Activated CD4-positive, alpha-beta memory T cell treated with anti-CD3 and anti-CD28 coated beads for 36 hours (primary cell): Measurements from ENCODE around the gene YJU2. TPM values are rescaled to one million over a fixed set of nuclear protein-coding genes. Genes with fewer than 3 reads are reported as not detected.

ENCODE experiments used
- CTCF ChIA-PET: fragments of 350-600 bp; sonication (Branson Sonifier 250); formaldehyde crosslinking; loops from one replicate; lab custom pipeline; 2021; ENCODE audit warnings: antibody characterized with exemption, inconsistent platforms; lab: Charles Lee
- POLR2A ChIA-PET: fragments of 350-600 bp; sonication (Branson Sonifier 250); formaldehyde crosslinking; loops from one replicate; lab custom pipeline; 2021; ENCODE audit warnings: antibody characterized with exemption; lab: Charles Lee
- DNase-seq: peaks from one replicate; pipeline ENCODE4 v3.0.0-alpha.2; 2020
- H3K27ac Mint-ChIP-seq: one replicate; pipeline ENCODE4 v1.8.0; 2021; ENCODE audit warnings: mixed read lengths
- H3K27me3 Mint-ChIP-seq: one replicate; pipeline ENCODE4 v1.8.0; 2021; ENCODE audit warnings: mixed read lengths
- H3K36me3 Mint-ChIP-seq: one replicate; pipeline ENCODE4 v1.8.0; 2021; ENCODE audit warnings: mixed read lengths
- H3K4me1 Mint-ChIP-seq: one replicate; pipeline ENCODE4 v1.8.0; 2021; ENCODE audit warnings: low read depth, mixed read lengths
- H3K4me3 Mint-ChIP-seq: one replicate; pipeline ENCODE4 v1.8.0; 2021; ENCODE audit warnings: mild to moderate bottlenecking, mixed read lengths
- H3K9me3 Mint-ChIP-seq: one replicate; pipeline ENCODE4 v1.8.0; 2021; ENCODE audit warnings: mixed read lengths
- intact Hi-C: fragments of 100-400 bp; cut with micrococcal nuclease; formaldehyde crosslinking; loops from one replicate; pipeline ENCODE4 v1.15.1; 2023
- total RNA-seq, 2 experiments: library from RNA; stranded (reverse); gene quantifications; one replicate each; pipeline ENCODE4 v1.2.3, GENCODE V29; 2021

The YJU2 gene
- total RNA-seq, 2 experiments from 2014 or later = 24.0 to 25.5 TPM

DNA sequence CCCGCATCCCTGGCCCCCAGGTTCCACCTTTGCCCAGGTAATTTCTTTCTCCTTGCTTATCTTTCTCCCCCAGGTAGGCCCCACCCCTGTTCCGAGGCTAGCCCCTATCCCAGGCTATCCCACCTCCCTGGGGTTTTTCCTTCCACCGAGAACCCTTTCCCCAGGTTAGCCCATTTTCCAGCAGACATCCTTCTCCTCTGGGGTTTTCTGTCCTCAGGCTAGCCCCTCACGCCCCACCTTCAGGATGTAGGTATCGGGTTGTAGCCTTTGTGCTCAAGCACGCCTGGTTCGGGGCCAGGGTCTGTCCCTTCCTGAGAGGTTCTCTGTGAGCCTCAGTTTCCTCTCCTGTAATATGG lies 58.4 kb downstream of the YJU2 start:
- ChIA-PET CTCF (no interaction called here), POLR2A (no interaction called here)
- Mint-ChIP-seq H3K27me3 (no peaks in the 10 kb centered on the region), H3K4me3 (peak overlapping the region; percentile 50), H3K4me1 (peaks cover 28% of the 10 kb centered on the region), H3K27ac (no peak overlapping the region), H3K36me3 (no peaks in the 10 kb centered on the region), H3K9me3 (no peaks in the 10 kb centered on the region)
- intact Hi-C loops = no loop called here
- no peak for DNase-seq

DNA sequence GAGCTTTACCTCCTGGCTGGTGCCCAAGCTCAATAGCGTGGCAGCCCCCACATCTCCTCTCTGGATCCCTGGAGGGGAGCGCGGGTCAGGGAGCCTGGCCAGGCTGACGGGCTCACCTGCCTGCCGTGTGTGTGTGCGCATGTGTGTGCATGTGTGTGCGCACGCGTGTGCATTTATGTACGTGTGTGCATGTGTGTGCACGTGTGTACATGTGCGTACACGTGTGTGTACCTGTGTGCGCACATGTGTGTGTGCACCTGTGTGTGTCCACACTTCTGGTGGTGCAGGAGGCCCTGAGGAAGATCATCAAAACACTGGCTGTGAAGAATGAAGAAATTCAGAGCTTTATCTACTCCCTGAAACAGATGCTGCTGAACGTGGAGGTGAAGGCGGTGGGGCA lies 58.8 kb downstream of the YJU2 start:
- Mint-ChIP-seq H3K9me3 (no peaks in the 10 kb centered on the region), H3K4me1 (peaks cover 28% of the 10 kb centered on the region), H3K4me3 (peak overlapping the region; percentile 50), H3K27me3 (no peaks in the 10 kb centered on the region), H3K36me3 (no peaks in the 10 kb centered on the region), H3K27ac (no peak overlapping the region)
- DNase-seq = no peak
- ChIA-PET POLR2A (no interaction called here), CTCF (no interaction called here)
- intact Hi-C loops = no loop called here

GRCh38 chr19:4310247-4311121 lies 63.6 kb downstream of the YJU2 start:
- Mint-ChIP-seq H3K4me1 (peaks cover under 1% of the 10 kb centered on the region), H3K27ac (no peak overlapping the region), H3K4me3 (no peak overlapping the region), H3K36me3 (no peaks in the 10 kb centered on the region), H3K9me3 (no peaks in the 10 kb centered on the region), H3K27me3 (no peaks in the 10 kb centered on the region)
- DNase-seq = peak; percentile 21
- intact Hi-C loops = no loop called here
- CTCF ChIA-PET = no interaction called here
- POLR2A ChIA-PET = no interaction called here

DNA sequence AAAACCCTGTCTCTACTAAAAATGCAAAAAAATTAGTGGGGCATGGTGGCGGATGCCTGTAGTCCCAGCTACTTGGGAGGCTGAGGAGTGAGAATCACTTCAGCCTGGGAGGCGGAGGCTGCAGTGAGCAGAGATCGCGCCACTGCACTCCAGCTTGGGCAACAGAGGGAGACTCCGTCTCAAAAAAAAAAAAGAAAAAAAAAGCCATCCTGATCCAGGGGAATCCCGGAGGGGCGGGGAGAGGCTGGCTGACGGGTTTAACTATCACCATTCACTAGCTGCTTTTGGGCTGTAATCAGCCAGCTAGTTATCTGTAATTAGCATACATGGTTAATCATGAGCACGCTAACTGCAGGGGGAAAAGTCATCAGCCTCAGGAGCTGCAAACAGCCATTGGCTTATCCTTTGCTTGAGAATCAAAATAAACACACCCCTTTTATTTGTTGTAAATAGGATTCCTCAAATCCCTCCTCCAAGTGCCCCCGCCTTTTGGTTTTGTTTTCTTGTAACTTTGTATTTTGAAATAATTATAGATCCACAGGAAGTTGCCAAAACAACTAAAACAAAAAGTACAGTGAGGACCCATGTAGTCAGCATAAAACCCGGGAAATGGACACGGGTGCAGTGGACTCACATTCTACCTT lies 67.1 kb downstream of the YJU2 start:
- Mint-ChIP-seq H3K27ac (no peak overlapping the region), H3K36me3 (no peaks in the 10 kb centered on the region), H3K4me3 (no peak overlapping the region), H3K27me3 (no peaks in the 10 kb centered on the region), H3K4me1 (no peaks in the 10 kb centered on the region), H3K9me3 (no peaks in the 10 kb centered on the region)
- ChIA-PET POLR2A (no interaction called here), CTCF (interaction anchor here (1.0 to 1.7 kb wide), 2 partner anchors 29 to 39 kb away, joined by 4 to 5 read pairs; partner anchors contain the start of gene MPND)
- no peak for DNase-seq
- intact Hi-C loops = no loop called here

DNA sequence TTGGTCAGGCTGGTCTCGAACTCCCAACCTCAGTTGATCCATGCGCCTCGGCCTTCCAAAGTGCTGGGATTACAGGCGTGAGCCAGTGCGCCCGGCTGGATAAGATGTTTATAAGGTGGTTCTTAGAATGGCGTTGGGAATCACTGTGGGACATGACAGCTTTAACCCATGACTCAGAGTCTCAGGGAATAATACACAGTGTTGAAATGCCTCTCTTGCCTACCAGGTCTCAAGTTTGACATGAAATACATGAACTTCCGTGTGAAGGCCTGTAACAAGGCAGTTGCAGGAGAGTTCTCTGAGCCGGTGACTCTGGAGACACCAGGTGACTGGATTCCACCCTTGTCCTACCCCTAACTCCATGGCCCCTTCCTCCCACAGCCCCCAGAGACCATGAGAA lies 70.1 kb downstream of the YJU2 start:
- intact Hi-C loops = no loop called here
- POLR2A ChIA-PET = no interaction called here
- no peaks in the 10 kb centered on the region for H3K4me1 Mint-ChIP-seq
- H3K27me3 Mint-ChIP-seq = no peaks in the 10 kb centered on the region
- no peak overlapping the region for H3K27ac Mint-ChIP-seq
- H3K9me3 Mint-ChIP-seq = peaks cover 13% of the 10 kb centered on the region
- DNase-seq = no peak
- H3K36me3 Mint-ChIP-seq = no peaks in the 10 kb centered on the region
- CTCF ChIA-PET = no interaction called here
- no peak overlapping the region for H3K4me3 Mint-ChIP-seq

DNA sequence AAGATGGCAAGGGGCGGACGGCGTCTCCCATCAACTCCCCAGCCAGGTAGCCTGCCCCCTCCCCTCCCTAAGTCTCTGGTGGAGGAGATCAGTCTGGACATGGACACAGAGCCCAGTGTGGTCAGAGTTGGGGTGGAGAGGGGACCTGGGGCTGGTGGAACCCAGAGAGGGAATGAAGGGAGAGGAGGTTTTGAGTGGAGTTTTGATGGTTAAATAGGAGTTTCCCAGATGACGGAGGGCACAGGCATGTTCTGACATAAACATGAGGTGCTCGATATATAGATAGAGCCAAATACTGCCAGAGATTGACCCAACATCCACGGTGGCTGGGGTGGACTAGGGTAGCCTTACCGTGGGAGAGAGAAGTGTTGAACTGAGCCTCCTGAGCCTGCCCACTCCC lies 71.6 kb downstream of the YJU2 start:
- intact Hi-C loops = no loop called here
- POLR2A ChIA-PET = no interaction called here
- Mint-ChIP-seq H3K4me3 (no peak overlapping the region), H3K4me1 (no peaks in the 10 kb centered on the region), H3K9me3 (peaks cover 13% of the 10 kb centered on the region), H3K27ac (no peak overlapping the region), H3K36me3 (no peaks in the 10 kb centered on the region), H3K27me3 (no peaks in the 10 kb centered on the region)
- DNase-seq = no peak
- CTCF ChIA-PET = interaction anchor here (2.0 kb wide), 1 partner anchor 34 kb away, joined by 5 read pairs; no protein-coding TSS in a partner anchor

Other genes starting within 250 kb of the YJU2 start
- gene PIAS4, start 239.3 kb upstream of the YJU2 start, total RNA-seq = 10 to 100 TPM; 22.5 to 24.4 TPM
- gene ZBTB7A, start 180.2 kb upstream of the YJU2 start, total RNA-seq = 10 to 100 TPM; 31.0 to 32.5 TPM
- 100 to 1,000 TPM; 128 to 129 TPM for gene MAP2K2, start 123.0 kb upstream of the YJU2 start, total RNA-seq
- gene CREB3L3, start 93.4 kb upstream of the YJU2 start, total RNA-seq = not detected
- gene SIRT6, start 64.5 kb upstream of the YJU2 start, total RNA-seq = 10 to 100 TPM; 28.0 to 29.7 TPM
- 1 to 10 TPM; 1.7 to 1.8 TPM for gene ANKRD24, start 64.4 kb upstream of the YJU2 start, total RNA-seq
- 10 to 100 TPM; 11.0 to 14.2 TPM for gene EBI3, start 17.6 kb upstream of the YJU2 start, total RNA-seq
- not detected for gene SHD, start 32.2 kb downstream of the YJU2 start, total RNA-seq
- gene TMIGD2, start 55.3 kb downstream of the YJU2 start, total RNA-seq = 1 to 10 TPM; 2.4 to 2.6 TPM
- gene FSD1, start 57.5 kb downstream of the YJU2 start, total RNA-seq = 1 to 10 TPM; 7.8 to 8.1 TPM
- 1 to 10 TPM; 9.1 to 9.4 TPM for gene STAP2, start 91.7 kb downstream of the YJU2 start, total RNA-seq
- 10 to 100 TPM; 19.6 to 22.6 TPM for gene MPND, start 96.5 kb downstream of the YJU2 start, total RNA-seq
- gene SH3GL1, start 153.5 kb downstream of the YJU2 start, total RNA-seq = 10 to 100 TPM; 38.1 to 42.0 TPM
- gene CHAF1A, start 155.6 kb downstream of the YJU2 start, total RNA-seq = 10 to 100 TPM; 61.6 to 63.5 TPM
- gene UBXN6, start 210.7 kb downstream of the YJU2 start, total RNA-seq = 10 to 100 TPM; 36.2 to 37.1 TPM
- 10 to 100 TPM; 46.0 to 47.7 TPM for gene HDGFL2, start 225.2 kb downstream of the YJU2 start, total RNA-seq